Measurements from ENCODE around the gene OSMR.

- TF ChIP-seq POLR2AphosphoS5 (IDR thresholded peaks at IDR 0.05; ENCODE audit: low read depth, low read length) (no peak), RFX5 (IDR thresholded peaks at IDR 0.05; ENCODE audit: low read length) (no peak), CTCF (IDR thresholded peaks at IDR 0.05) (no peak), EP300 (IDR thresholded peaks at IDR 0.05; ENCODE audit: borderline replicate concordance in 1 of 2, low read depth in 1 of 2, low read length in 1 of 2) (no peak), RAD21 (IDR thresholded peaks at IDR 0.05; ENCODE audit: low read length) (no peak), TAF1 (IDR thresholded peaks at IDR 0.05; ENCODE audit: borderline replicate concordance, low read depth, low read length) (no peak), PBX3 (IDR thresholded peaks at IDR 0.05) (no peak), SIN3A (IDR thresholded peaks at IDR 0.05; ENCODE audit: borderline replicate concordance, low read depth, low read length) (no peak), CHD2 (IDR thresholded peaks at IDR 0.05; ENCODE audit: low read length, partially characterized antibody) (no peak)
Measured at GRCh38 chr5:38796742-38797108, 49.1 kb upstream of the OSMR start.

Measured in SK-N-SH (cell line).